Tibial nerve (tissue), 4 donors: ENCODE results near the gene DAG1. TPM values are rescaled to one million over a fixed set of nuclear protein-coding genes. Genes with fewer than 3 reads are reported as not detected.

Source experiments
- DNase-seq, 2 donors: peaks; one replicate each; pipeline ENCODE4 v3.0.0-alpha.2; 2019; ENCODE audit warnings: low spot score in 2 of 2
- H3K27ac ChIP-seq, 4 donors: fragments of 200-600 bp; sonication (generic) in 3 of 4; one replicate each; pipeline ENCODE4 v1.5.1; 2017 to 2019; ENCODE audit warnings: mild to moderate bottlenecking in 1 of 4
- H3K27me3 ChIP-seq, 2 donors: fragments of 200-600 bp; sonication (generic) in 1 of 2; one replicate each; pipeline versions ENCODE4 v1.5.1 to v1.6.0; 2017 to 2019
- H3K36me3 ChIP-seq, 3 donors: fragments of 200-600 bp; sonication (generic); one replicate each; pipeline ENCODE4 v1.5.1; 2018 to 2019
- H3K4me1 ChIP-seq, 4 donors: fragments of 200-600 bp; sonication (generic) in 3 of 4; one replicate each; pipeline ENCODE4 v1.5.1; 2017 to 2019
- H3K4me3 ChIP-seq, 4 donors: fragments of 200-600 bp; sonication (generic) in 3 of 4; one replicate each; pipeline ENCODE4 v1.5.1; 2017 to 2019; ENCODE audit warnings: mild to moderate bottlenecking in 1 of 4, moderate library complexity in 1 of 4
- H3K9me3 ChIP-seq, 4 donors: fragments of 200-600 bp; sonication (generic) in 3 of 4; one replicate each; pipeline ENCODE4 v1.5.1; 2017 to 2019
- CTCF ChIP-seq, 5 experiments: fragments of 200-600 bp in 3 of 5; fragments of 450-650 bp in 2 of 5; sonication (generic) in 3 of 5; IDR thresholded peaks; one replicate each; pipeline ENCODE4 v1.5.1; 2016 to 2019; ENCODE audit warnings: antibody characterized with exemption in 5 of 5, mild to moderate bottlenecking in 3 of 5, moderate library complexity in 2 of 5
- EP300 ChIP-seq, 2 donors: sonication (generic); formaldehyde crosslinking; IDR thresholded peaks; one replicate each; pipeline ENCODE4 v1.6.1; 2017; ENCODE audit warnings: antibody characterized with exemption in 2 of 2, mild to moderate bottlenecking in 1 of 2
- POLR2A ChIP-seq, 2 donors: fragments of 450-650 bp; IDR thresholded peaks; one replicate each; pipeline ENCODE4 v1.6.1; 2017; ENCODE audit warnings: antibody characterized with exemption in 2 of 2, mild to moderate bottlenecking in 2 of 2, moderate library complexity in 2 of 2
- WGBS, 2 donors: methylation state at CpG; one replicate each; pipeline ENCODE4 v1.1.5; 2018; 5-methylcytosine and 5-hydroxymethylcytosine counted together
- total RNA-seq, 4 donors: library from RNA; depleted of rRNA; stranded (reverse); fragments of >200 nt; gene quantifications; one replicate each; pipeline ENCODE4 v1.1.0, GENCODE V29; 2016

Gene DAG1
- total RNA-seq, 4 donors from 2014 or later, result 113 to 142 (median 126) TPM

- Histone ChIP-seq H3K27ac (no peak overlapping the region), H3K9me3 (no peaks in the 10 kb centered on the region), H3K4me3 (no peak overlapping the region), H3K4me1 (peaks cover 0 to 20% (median 6%) of the 10 kb centered on the region in 4 donors), H3K27me3 (no peaks in the 10 kb centered on the region), H3K36me3 (peaks cover 0 to 33% (median 0%) of the 10 kb centered on the region in 3 donors)
- DNase-seq, result no peak
- 88 to 99% methylated on average over 2 of the region's 2 CpGs for WGBS, 2 donors
- no peak for TF ChIP-seq CTCF (IDR thresholded peaks at IDR 0.05)
Measured at GRCh38 chr3:49427586-49427985, 42.5 kb upstream of the DAG1 start.

- H3K4me3 ChIP-seq, result peak overlapping the region; percentile 45 to 93 (median 70)
- no peak for DNase-seq
- peaks cover 0 to 26% (median 0%) of the 10 kb centered on the region in 3 donors for H3K36me3 ChIP-seq
- 4 to 8% methylated on average over 9 of the region's 9 CpGs for WGBS, 2 donors
- no peak for TF ChIP-seq EP300 (IDR thresholded peaks at IDR 0.05)
- no peaks in the 10 kb centered on the region for H3K9me3 ChIP-seq
- peaks cover 0 to 14% (median 6%) of the 10 kb centered on the region in 4 donors for H3K4me1 ChIP-seq
- H3K27ac ChIP-seq, result peak overlapping the region; percentile 73 to 94 (median 88)
- H3K27me3 ChIP-seq, result no peaks in the 10 kb centered on the region
Measured at GRCh38 chr3:49428752-49429080, 41.4 kb upstream of the DAG1 start.

- Histone ChIP-seq H3K27ac (no peak overlapping the region), H3K36me3 (no peaks in the 10 kb centered on the region), H3K4me3 (no peak overlapping the region), H3K27me3 (no peaks in the 10 kb centered on the region), H3K9me3 (no peaks in the 10 kb centered on the region), H3K4me1 (peaks cover 0 to 5% (median 1%) of the 10 kb centered on the region in 4 donors)
- no peak for DNase-seq
- TF ChIP-seq POLR2A (IDR thresholded peaks at IDR 0.05) (no peak), CTCF (IDR thresholded peaks at IDR 0.05) (no peak), EP300 (IDR thresholded peaks at IDR 0.05) (no peak)
- 81% methylated on average over 5 of the region's 5 CpGs for WGBS, 2 donors
Measured at GRCh38 chr3:49434731-49435130, 35.3 kb upstream of the DAG1 start.

GRCh38 chr3:49445391-49445790, 24.7 kb upstream of the DAG1 start:
- 89 to 93% methylated on average over 5 of the region's 5 CpGs for WGBS, 2 donors
- H3K27ac ChIP-seq, result peak overlapping the region in 2 of 4 donors; percentile 64 to 76
- H3K4me3 ChIP-seq, result no peak overlapping the region
- H3K9me3 ChIP-seq, result no peaks in the 10 kb centered on the region
- no peaks in the 10 kb centered on the region for H3K36me3 ChIP-seq
- H3K27me3 ChIP-seq, result no peaks in the 10 kb centered on the region
- TF ChIP-seq CTCF (IDR thresholded peaks at IDR 0.05) (no peak), EP300 (IDR thresholded peaks at IDR 0.05) (no peak), POLR2A (IDR thresholded peaks at IDR 0.05) (no peak)
- DNase-seq, result no peak
- H3K4me1 ChIP-seq, result peaks cover 0 to 30% (median 7%) of the 10 kb centered on the region in 4 donors

GRCh38 chr3:49453621-49454020, 16.4 kb upstream of the DAG1 start:
- H3K4me1 ChIP-seq, result peaks cover 0 to 17% (median 0%) of the 10 kb centered on the region in 4 donors
- no peaks in the 10 kb centered on the region for H3K27me3 ChIP-seq
- WGBS, 2 donors, result 89 to 96% methylated on average over 4 of the region's 4 CpGs
- no peak overlapping the region for H3K27ac ChIP-seq
- H3K9me3 ChIP-seq, result no peaks in the 10 kb centered on the region
- no peaks in the 10 kb centered on the region for H3K36me3 ChIP-seq
- no peak for TF ChIP-seq CTCF (IDR thresholded peaks at IDR 0.05)
- TF ChIP-seq EP300 (IDR thresholded peaks at IDR 0.05), result no peak
- no peak for TF ChIP-seq POLR2A (IDR thresholded peaks at IDR 0.05)
- DNase-seq, result no peak
- no peak overlapping the region for H3K4me3 ChIP-seq

GRCh38 chr3:49454458-49454857, 15.6 kb upstream of the DAG1 start:
- Histone ChIP-seq H3K27me3 (no peaks in the 10 kb centered on the region), H3K4me3 (no peak overlapping the region), H3K4me1 (peaks cover 0 to 16% (median 0%) of the 10 kb centered on the region in 4 donors), H3K36me3 (no peaks in the 10 kb centered on the region), H3K27ac (peak overlapping the region in 2 of 4 donors; percentile 7 to 21), H3K9me3 (no peaks in the 10 kb centered on the region)
- TF ChIP-seq EP300 (IDR thresholded peaks at IDR 0.05) (no peak), CTCF (IDR thresholded peaks at IDR 0.05) (peak in 1 of 5 experiments; percentile 15)
- no peak for DNase-seq
- WGBS, 2 donors, result 87 to 88% methylated on average over 2 of the region's 2 CpGs
